Mesendoderm (in vitro differentiated cells): ENCODE data around the gene SEC61G. TPM values are rescaled to one million over a fixed set of nuclear protein-coding genes. Genes with fewer than 3 reads are reported as not detected.

Experiments
- DNase-seq: peaks from one replicate; pipeline ENCODE4 v3.0.0; 2013
- H2AK5ac ChIP-seq: 2 replicates; pipeline ENCODE4 v1.6.1; 2013; ENCODE audit warnings: low read length, inconsistent platforms
- H2BK120ac ChIP-seq: 2 replicates; pipeline ENCODE4 v1.6.1; 2013; ENCODE audit warnings: low read depth, mild to moderate bottlenecking, low read length, moderate library complexity, mixed read lengths
- H2BK15ac ChIP-seq: replicated peaks from 2 replicates; pipeline ENCODE4 v1.6.1; 2013; ENCODE audit warnings: low read depth, mild to moderate bottlenecking, moderate library complexity
- H2BK5ac ChIP-seq: 2 replicates; pipeline ENCODE4 v1.6.1; 2013; ENCODE audit warnings: low read length, inconsistent platforms
- H3K18ac ChIP-seq: 2 replicates; pipeline ENCODE4 v1.6.1; 2013; ENCODE audit warnings: mild to moderate bottlenecking, low read length, mixed read lengths
- H3K23ac ChIP-seq: one replicate; pipeline ENCODE4 v1.6.1; 2013; ENCODE audit warnings: low read length
- H3K27ac ChIP-seq: 2 replicates; pipeline ENCODE4 v1.5.1; 2013; ENCODE audit warnings: low read depth, mild to moderate bottlenecking, inconsistent platforms, low read length, moderate library complexity
- H3K27me3 ChIP-seq: 2 replicates; pipeline ENCODE4 v1.6.1; 2013; ENCODE audit warnings: low read length, control low read depth, mild to moderate bottlenecking, inconsistent platforms; ENCODE audit not compliant: insufficient read depth, poor library complexity
- H3K36me3 ChIP-seq: 2 replicates; pipeline ENCODE4 v1.6.1; 2013; ENCODE audit warnings: low read length, inconsistent platforms; ENCODE audit not compliant: control insufficient read depth, insufficient read depth
- H3K4ac ChIP-seq: one replicate; pipeline ENCODE4 v1.6.1; 2013; ENCODE audit warnings: low read depth, mild to moderate bottlenecking, low read length, moderate library complexity
- H3K4me1 ChIP-seq: 2 replicates; pipeline ENCODE4 v1.6.1; 2013; ENCODE audit warnings: low read depth, low read length, inconsistent platforms; ENCODE audit not compliant: control insufficient read depth
- H3K4me2 ChIP-seq: 2 replicates; pipeline ENCODE4 v1.6.1; 2013; ENCODE audit warnings: low read length
- H3K4me3 ChIP-seq: 2 replicates; pipeline ENCODE4 v1.5.1; 2013; ENCODE audit warnings: mild to moderate bottlenecking, low read length
- H3K56ac ChIP-seq: one replicate; pipeline ENCODE4 v1.6.1; 2013; ENCODE audit warnings: low read length
- H3K79me1 ChIP-seq: 2 replicates; pipeline ENCODE4 v1.6.1; 2013; ENCODE audit warnings: low read length, inconsistent platforms
- H3K79me2 ChIP-seq: 2 replicates; pipeline ENCODE4 v1.6.1; 2013; ENCODE audit warnings: mild to moderate bottlenecking, low read length; ENCODE audit not compliant: control insufficient read depth, insufficient read depth
- H3K9ac ChIP-seq: 2 replicates; pipeline ENCODE4 v1.6.1; 2013; ENCODE audit warnings: low read length, inconsistent platforms
- H4K5ac ChIP-seq: one replicate; pipeline ENCODE4 v1.6.1; 2013; ENCODE audit warnings: low read length
- H4K8ac ChIP-seq: one replicate; pipeline ENCODE4 v1.6.1; 2013; ENCODE audit warnings: low read depth, mild to moderate bottlenecking, control low read depth, low read length, moderate library complexity
- WGBS: extraction: QIAGEN DNeasy Blood & Tissue Kit; methylation state at CpG from one replicate; pipeline ENCODE4 v1.1.7; 2013; ENCODE audit warnings: low lambda C conversion rate, missing lambda C conversion rate; ENCODE audit not compliant: insufficient coverage; ENCODE audit errors: extremely low coverage; 5-methylcytosine and 5-hydroxymethylcytosine counted together
- polyA plus RNA-seq, 2 experiments: library from polyadenylated mRNA; stranded (reverse); fragments of 200-250 nt; gene quantifications; one replicate each; pipeline ENCODE4 v1.2.3, GENCODE V29; 2013

SEC61G gene
- polyA plus RNA-seq (2013, experiment 1 of 2): 305 TPM
- polyA plus RNA-seq (2013, experiment 2 of 2): 295 TPM

DNA sequence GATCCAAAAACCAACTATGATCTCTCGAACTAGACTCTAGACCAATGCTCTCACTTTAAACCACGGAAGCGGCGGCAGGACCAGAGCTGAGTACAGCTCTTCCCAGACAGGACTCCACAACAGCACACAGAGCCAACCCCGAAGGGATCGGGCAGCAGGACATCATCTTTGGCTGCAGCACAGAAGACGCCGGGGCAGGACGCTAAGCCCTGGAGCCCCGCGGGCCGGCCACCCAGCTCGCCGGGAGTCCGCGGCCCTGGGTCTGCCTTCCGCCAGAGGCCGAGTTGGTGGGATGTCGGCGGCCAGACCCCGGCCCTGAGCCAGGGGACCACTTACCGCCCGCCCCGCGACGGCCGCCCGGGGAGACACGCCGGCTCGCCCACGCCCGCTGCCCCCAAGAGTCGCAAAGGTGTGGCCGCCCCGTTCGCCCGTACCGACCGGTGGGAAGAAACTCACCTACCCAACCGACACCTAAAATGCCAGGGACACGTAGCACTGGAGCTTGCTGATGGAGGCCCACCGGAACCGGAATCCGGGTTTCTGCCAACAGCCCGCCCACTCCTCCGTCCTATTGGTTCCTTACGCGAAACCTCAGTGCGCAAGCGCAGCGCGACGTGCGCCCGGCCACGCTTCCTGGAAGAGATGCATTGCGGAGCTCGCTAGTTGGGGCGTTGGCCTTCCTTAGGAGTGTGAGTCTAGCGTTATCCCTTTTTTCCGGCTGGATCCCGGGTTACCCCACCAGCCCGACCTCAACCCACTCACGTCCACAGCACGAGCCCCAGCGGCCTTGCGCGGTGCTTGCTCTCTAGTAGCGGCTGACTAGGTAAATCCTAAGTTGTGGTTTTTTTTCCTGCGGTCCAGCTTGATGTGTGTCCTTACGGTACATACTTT lies at the start of gene SEC61G:
Gene SEC61G (minus strand): TSS at position 510 of the 891 bp plus-strand sequence. CDS start 1,623 bp downstream, outside the sequence.
- H3K4me2 ChIP-seq: peak within 1 kb of the TSS; percentile 93

DNA sequence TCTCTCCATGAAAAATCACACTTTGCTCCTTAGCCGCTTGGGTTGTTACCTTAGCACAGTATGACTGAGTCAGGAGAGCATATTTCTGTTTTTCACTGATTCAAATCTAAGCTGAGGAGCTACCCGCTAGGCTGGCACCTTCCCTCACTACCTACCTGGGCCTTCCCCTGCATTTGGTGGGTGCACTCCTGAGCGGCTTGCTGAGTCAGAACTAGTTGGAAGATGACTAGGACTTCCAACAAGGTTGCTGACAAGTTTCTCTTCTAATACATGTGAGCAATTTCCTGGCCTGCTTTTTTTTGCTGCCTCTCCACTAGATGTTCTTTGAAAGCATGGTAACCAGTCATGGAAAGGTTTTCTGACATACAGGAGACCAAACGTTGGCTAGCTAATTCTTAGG lies 43.8 kb upstream of the SEC61G start:
- Histone ChIP-seq H3K79me2 (no peaks in the 10 kb centered on the region), H2AK5ac (no peak overlapping the region), H3K4ac (no peak overlapping the region), H3K36me3 (no peaks in the 10 kb centered on the region), H3K79me1 (no peaks in the 10 kb centered on the region), H2BK5ac (no peak overlapping the region), H4K5ac (no peak overlapping the region), H3K23ac (no peak overlapping the region), H3K18ac (no peak overlapping the region), H4K8ac (no peak overlapping the region), H3K27me3 (no peaks in the 10 kb centered on the region), H3K56ac (no peak overlapping the region), H3K27ac (no peak overlapping the region), H3K4me1 (no peaks in the 10 kb centered on the region), H2BK15ac (no peak overlapping the region), H2BK120ac (no peak overlapping the region), H3K9ac (no peak overlapping the region), H3K4me2 (no peak overlapping the region), H3K4me3 (no peak overlapping the region)
- no peak for DNase-seq
- WGBS: no CpG with 5 or more reads among the region's 4 CpGs

More for the DNA sequence above, at the start of gene SEC61G:
- no CpG with 5 or more reads among the region's 72 CpGs for WGBS
- Histone ChIP-seq H3K9ac (peak within 1 kb of the TSS; percentile 99), H3K4ac (peak within 1 kb of the TSS; percentile 89), H3K23ac (peak within 1 kb of the TSS; percentile 53), H2BK5ac (peak within 1 kb of the TSS; percentile 69), H3K56ac (peak within 1 kb of the TSS; percentile 98), H3K27ac (peak within 1 kb of the TSS; percentile 37), H3K36me3 (peaks cover 2% of the 10 kb centered on the region), H3K79me2 (peaks cover 32% of the 10 kb centered on the region), H3K4me1 (peaks cover 1% of the 10 kb centered on the region), H3K4me3 (peak within 1 kb of the TSS; percentile 98), H3K79me1 (peaks cover 4% of the 10 kb centered on the region), H4K5ac (peak within 1 kb of the TSS; percentile 97), H2BK15ac (no peak within 1 kb of the TSS), H2BK120ac (no peak within 1 kb of the TSS), H3K18ac (peak within 1 kb of the TSS; percentile 78), H4K8ac (peak within 1 kb of the TSS; percentile 77), H2AK5ac (peak within 1 kb of the TSS; percentile 36), H3K27me3 (peaks cover 2% of the 10 kb centered on the region)
- DNase-seq: peak; percentile 97

DNA sequence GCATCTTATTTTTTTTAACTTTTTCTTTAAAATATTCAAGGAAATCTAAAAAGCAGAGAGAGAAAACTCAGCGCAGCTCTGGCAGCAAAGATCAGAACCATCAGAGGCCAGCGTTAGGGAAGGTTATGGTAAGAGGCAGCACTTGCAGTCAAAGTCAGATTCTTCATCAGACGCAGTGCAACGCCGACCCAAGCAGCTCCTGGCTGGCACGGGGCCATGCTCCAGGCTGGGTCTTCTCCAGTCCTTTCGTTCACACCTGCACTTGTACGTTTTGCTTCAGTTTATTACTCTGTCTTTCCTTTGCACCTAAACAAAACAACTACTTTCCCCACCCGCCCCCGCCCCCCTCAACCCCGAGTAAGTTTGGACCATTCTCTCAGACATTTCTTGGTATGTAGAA lies 43.1 kb upstream of the SEC61G start:
- no peak overlapping the region for H3K9ac ChIP-seq
- no peaks in the 10 kb centered on the region for H3K79me2 ChIP-seq
- no peaks in the 10 kb centered on the region for H3K36me3 ChIP-seq
- H4K8ac ChIP-seq: no peak overlapping the region
- H2AK5ac ChIP-seq: no peak overlapping the region
- DNase-seq: no peak
- H3K79me1 ChIP-seq: no peaks in the 10 kb centered on the region
- H3K27ac ChIP-seq: no peak overlapping the region
- no peak overlapping the region for H3K4me3 ChIP-seq
- H4K5ac ChIP-seq: no peak overlapping the region
- no peak overlapping the region for H3K4me2 ChIP-seq
- H3K23ac ChIP-seq: no peak overlapping the region
- no peak overlapping the region for H2BK15ac ChIP-seq
- H3K18ac ChIP-seq: no peak overlapping the region
- H3K56ac ChIP-seq: no peak overlapping the region
- no CpG with 5 or more reads among the region's 11 CpGs for WGBS
- H2BK5ac ChIP-seq: no peak overlapping the region
- H2BK120ac ChIP-seq: no peak overlapping the region
- H3K4me1 ChIP-seq: no peaks in the 10 kb centered on the region
- H3K27me3 ChIP-seq: no peaks in the 10 kb centered on the region
- H3K4ac ChIP-seq: no peak overlapping the region

DNA sequence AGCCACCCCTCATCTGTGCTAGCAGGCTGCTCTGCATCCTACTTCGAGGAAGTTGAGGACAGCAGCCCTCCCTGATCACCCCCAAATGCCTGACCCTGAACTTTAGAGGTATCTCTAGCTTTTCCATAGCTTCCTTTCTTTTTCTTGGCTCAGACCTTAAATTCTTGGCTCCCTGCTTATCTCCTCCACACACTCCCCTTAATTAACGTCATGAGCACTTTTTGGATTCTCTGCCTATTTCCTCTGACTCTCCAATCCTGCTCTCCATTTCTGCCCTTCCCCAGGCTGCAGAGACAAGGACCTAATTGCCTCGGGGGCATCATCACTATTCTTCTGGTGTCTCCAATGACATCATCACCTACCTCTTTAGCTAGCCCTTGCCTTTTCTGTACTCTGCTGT lies 40.8 kb upstream of the SEC61G start:
- Histone ChIP-seq H3K4ac (no peak overlapping the region), H3K18ac (no peak overlapping the region), H2BK5ac (no peak overlapping the region), H3K56ac (no peak overlapping the region), H3K4me1 (no peaks in the 10 kb centered on the region), H3K79me1 (no peaks in the 10 kb centered on the region), H2BK15ac (no peak overlapping the region), H4K8ac (no peak overlapping the region), H3K27ac (no peak overlapping the region), H3K36me3 (no peaks in the 10 kb centered on the region), H3K23ac (no peak overlapping the region), H3K9ac (no peak overlapping the region), H2AK5ac (no peak overlapping the region), H4K5ac (no peak overlapping the region), H2BK120ac (no peak overlapping the region), H3K27me3 (no peaks in the 10 kb centered on the region), H3K4me2 (no peak overlapping the region), H3K4me3 (no peak overlapping the region), H3K79me2 (no peaks in the 10 kb centered on the region)
- DNase-seq: peak; percentile 25
- WGBS: no CpG with 5 or more reads among the region's 3 CpGs

DNA sequence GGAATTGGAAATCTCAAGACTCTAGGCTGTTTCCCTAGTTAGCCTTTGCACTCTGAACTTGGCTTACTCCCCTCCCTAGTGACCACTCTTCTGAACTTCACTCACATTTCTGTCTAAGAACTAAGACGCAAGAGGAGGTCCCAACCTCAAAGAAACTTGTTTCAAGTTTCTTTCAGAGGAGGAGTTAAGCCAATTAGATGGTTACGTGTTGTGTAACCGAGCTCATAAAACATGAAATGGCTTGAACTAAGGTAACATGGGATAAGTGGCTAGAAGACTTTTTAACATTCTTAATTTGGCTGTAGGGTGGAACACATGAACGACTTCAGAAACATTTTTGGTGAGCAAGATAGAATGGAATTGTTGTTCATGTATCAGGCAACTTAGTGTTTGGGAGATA lies 39.5 kb upstream of the SEC61G start:
- no peak overlapping the region for H3K18ac ChIP-seq
- no peak for DNase-seq
- WGBS: no CpG with 5 or more reads among the region's 4 CpGs

More for the DNA sequence above, 39.5 kb upstream of the SEC61G start:
- H2BK120ac ChIP-seq: no peak overlapping the region
- no peaks in the 10 kb centered on the region for H3K27me3 ChIP-seq
- no peak overlapping the region for H4K5ac ChIP-seq
- H3K56ac ChIP-seq: no peak overlapping the region
- no peaks in the 10 kb centered on the region for H3K79me1 ChIP-seq
- no peak overlapping the region for H2AK5ac ChIP-seq
- H3K4me2 ChIP-seq: no peak overlapping the region
- H3K4ac ChIP-seq: no peak overlapping the region
- H3K9ac ChIP-seq: no peak overlapping the region
- H4K8ac ChIP-seq: no peak overlapping the region
- H3K4me3 ChIP-seq: no peak overlapping the region
- H2BK5ac ChIP-seq: no peak overlapping the region
- no peaks in the 10 kb centered on the region for H3K79me2 ChIP-seq
- H3K27ac ChIP-seq: no peak overlapping the region
- H3K4me1 ChIP-seq: no peaks in the 10 kb centered on the region
- no peak overlapping the region for H2BK15ac ChIP-seq
- H3K23ac ChIP-seq: no peak overlapping the region
- H3K36me3 ChIP-seq: no peaks in the 10 kb centered on the region
